Kidney (tissue), 14 donors: Measurements from ENCODE around the gene VPS9D1. TPM values are rescaled to one million over a fixed set of nuclear protein-coding genes. Genes with fewer than 3 reads are reported as not detected.
A peak's percentile ranks its signal among the peaks of the same experiment; 100 is the strongest.
"Not testable (repeated sequence)": the region's sequence is repeated elsewhere in the genome, so short reads cannot be mapped to it uniquely, and the experiment has no call there.

Source experiments
- DNase-seq, 5 donors: peaks; one replicate each; pipeline ENCODE4 v3.0.0-alpha.2; 2013 to 2020
- FAIRE-seq: peaks from 2 replicates; lab custom pipeline; 2012; peaks lifted over from hg19 to GRCh38; lab: Jason Lieb, UNC
- H3K27ac ChIP-seq, 2 donors: one replicate each; pipeline ENCODE4 v1.7.0; 2013; ENCODE audit warnings: low read depth in 2 of 2, low read length in 2 of 2, inconsistent platforms in 1 of 2
- H3K27me3 ChIP-seq: one replicate; pipeline ENCODE4 v1.7.1; 2013; ENCODE audit warnings: low read length, inconsistent platforms; ENCODE audit not compliant: control insufficient read depth, insufficient read depth
- H3K36me3 ChIP-seq, 3 donors: one replicate each; pipeline versions ENCODE4 v1.7.0 to v1.7.1; 2013; ENCODE audit warnings: low read length in 3 of 3, control low read depth in 1 of 3, inconsistent platforms in 1 of 3; ENCODE audit not compliant: insufficient read depth in 3 of 3, control insufficient read depth in 2 of 3
- H3K4me1 ChIP-seq, 3 donors: one replicate each; pipeline versions ENCODE4 v1.7.0 to v1.7.1; 2013; ENCODE audit warnings: low read length in 3 of 3, inconsistent platforms in 1 of 3, low read depth in 1 of 3; ENCODE audit not compliant: control insufficient read depth in 2 of 3, insufficient read depth in 2 of 3
- H3K4me3 ChIP-seq, 3 donors: one replicate each; pipeline versions ENCODE4 v1.7.0 to v1.8.1; 2013; ENCODE audit warnings: low read length in 3 of 3, control low read depth in 1 of 3, inconsistent platforms in 1 of 3
- H3K9ac ChIP-seq, 3 donors: one replicate each; pipeline versions ENCODE4 v1.7.0 to v1.7.1; 2013; ENCODE audit warnings: low read length in 3 of 3, control low read depth in 1 of 3, inconsistent platforms in 1 of 3
- H3K9me3 ChIP-seq, 3 donors: one replicate each; pipeline versions ENCODE4 v1.7.0 to v1.7.1; 2013; ENCODE audit warnings: low read length in 3 of 3, control low read depth in 1 of 3, inconsistent platforms in 1 of 3; ENCODE audit not compliant: control insufficient read depth in 2 of 3, insufficient read depth in 1 of 3
- intact Hi-C: fragments of 100-400 bp; cut with DNase I; formaldehyde crosslinking; loops from one replicate; pipeline ENCODE4 v1.11.1; 2022
- polyA plus RNA-seq: library from polyadenylated mRNA; stranded (reverse); fragments of 350-450 nt; fragmentation: Illumina TruSeq; extraction: RNeasy Lipid Tissue Mini Kit (QIAGEN cat#74804); gene quantifications from one replicate; pipeline ENCODE4 v1.2.3, GENCODE V29; 2014; ENCODE audit warnings: low read depth, low replicate concordance; ENCODE audit not compliant: insufficient read depth
- total RNA-seq: library from RNA; stranded (reverse); fragmentation: NEBNext Ultra II Directional; extraction: Animal tissue kit (Norgen Biotek cat#: 25700); gene quantifications from one replicate; pipeline ENCODE4 v1.2.1, GENCODE V29; 2021
- TF ChIP-seq, protein P1 (sequence below): IDR thresholded peaks from 3 replicates; pipeline ENCODE4 v1.5.1; 2012; ENCODE audit warnings: mild to moderate bottlenecking, moderate library complexity, borderline replicate concordance; ENCODE audit not compliant: insufficient read depth; ENCODE audit errors: extremely low read depth
- donor health status: control.
- donor health status: control.
- donor health status: control.
- donor health status: control.
- donor health status: control.
- donor health status: DM: yes; HTN: yes; CAD: no.
- donor health status: Normal renal cell carcinoma (clear cell type).

Gene VPS9D1
- total and polyA plus RNA-seq, 2 donors from 2014 or later = 18.3 to 24.4 TPM

DNA sequence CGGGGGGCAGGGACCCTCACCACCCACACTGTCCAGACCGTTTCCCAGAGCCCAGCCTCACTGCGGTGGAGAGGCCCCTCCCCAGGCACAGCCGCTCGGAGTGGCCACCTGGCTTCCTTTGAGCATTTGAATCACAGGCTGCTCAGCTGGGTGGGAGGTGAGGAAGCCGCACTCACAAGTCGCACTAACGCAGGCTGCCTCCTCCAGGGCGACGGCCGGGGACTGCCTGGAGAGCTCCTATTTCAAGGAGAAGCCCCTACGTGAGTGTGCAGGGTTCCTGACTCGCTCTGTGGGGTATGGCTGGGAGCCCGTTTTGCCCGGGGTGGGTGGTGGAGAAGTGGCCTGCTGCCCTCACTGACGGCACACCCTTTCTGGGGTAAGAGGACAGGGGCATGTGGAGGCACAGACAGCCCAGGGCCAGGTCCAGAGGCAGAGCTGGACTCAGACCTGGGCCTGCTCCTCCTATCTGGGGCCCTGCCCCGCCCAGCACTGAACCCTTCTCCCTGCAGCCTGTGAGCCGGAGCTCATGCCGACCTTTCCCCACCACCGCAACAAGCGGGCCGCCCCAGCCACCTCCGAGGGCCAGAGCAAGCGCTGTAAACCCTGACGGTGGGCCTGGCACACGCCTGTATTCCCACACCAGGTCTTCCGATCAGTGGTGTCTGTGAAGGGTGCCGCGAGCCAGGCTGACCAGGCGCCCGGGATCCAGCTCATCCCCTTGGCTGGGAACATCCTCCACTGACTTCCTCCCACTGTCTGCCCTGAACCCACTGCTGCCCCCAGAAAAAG is 25.4 kb downstream of the VPS9D1 start:
- Histone ChIP-seq H3K27ac (no peak overlapping the region), H3K9ac (no peak overlapping the region), H3K27me3 (no peaks in the 10 kb centered on the region), H3K36me3 (peaks cover 3 to 32% (median 14%) of the 10 kb centered on the region in 3 donors), H3K9me3 (no peaks in the 10 kb centered on the region), H3K4me3 (no peak overlapping the region), H3K4me1 (peaks cover 0 to 3% (median under 1%) of the 10 kb centered on the region in 3 donors)
- TF ChIP-seq, protein P1, sequence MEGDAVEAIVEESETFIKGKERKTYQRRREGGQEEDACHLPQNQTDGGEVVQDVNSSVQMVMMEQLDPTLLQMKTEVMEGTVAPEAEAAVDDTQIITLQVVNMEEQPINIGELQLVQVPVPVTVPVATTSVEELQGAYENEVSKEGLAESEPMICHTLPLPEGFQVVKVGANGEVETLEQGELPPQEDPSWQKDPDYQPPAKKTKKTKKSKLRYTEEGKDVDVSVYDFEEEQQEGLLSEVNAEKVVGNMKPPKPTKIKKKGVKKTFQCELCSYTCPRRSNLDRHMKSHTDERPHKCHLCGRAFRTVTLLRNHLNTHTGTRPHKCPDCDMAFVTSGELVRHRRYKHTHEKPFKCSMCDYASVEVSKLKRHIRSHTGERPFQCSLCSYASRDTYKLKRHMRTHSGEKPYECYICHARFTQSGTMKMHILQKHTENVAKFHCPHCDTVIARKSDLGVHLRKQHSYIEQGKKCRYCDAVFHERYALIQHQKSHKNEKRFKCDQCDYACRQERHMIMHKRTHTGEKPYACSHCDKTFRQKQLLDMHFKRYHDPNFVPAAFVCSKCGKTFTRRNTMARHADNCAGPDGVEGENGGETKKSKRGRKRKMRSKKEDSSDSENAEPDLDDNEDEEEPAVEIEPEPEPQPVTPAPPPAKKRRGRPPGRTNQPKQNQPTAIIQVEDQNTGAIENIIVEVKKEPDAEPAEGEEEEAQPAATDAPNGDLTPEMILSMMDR = no peak
- intact Hi-C loops = no loop called here
- peak in 2 of 5 donors; percentile 45 to 73 for DNase-seq
- no peak for FAIRE-seq

DNA sequence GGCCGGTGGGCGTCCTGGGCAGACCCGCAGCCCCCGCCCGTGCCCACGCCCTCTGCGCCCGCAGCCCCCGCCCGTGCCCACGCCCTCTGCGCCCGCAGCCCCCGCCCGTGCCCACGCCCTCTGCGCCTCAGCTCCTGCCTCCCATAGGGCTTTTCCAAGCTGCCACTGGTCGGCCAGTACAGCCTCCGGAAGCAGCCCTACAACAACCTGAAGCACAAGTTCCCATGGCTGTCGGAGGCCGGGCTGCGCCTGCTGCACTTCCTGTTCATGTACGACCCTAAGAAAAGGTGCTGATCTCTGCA is 26.0 kb downstream of the VPS9D1 start:
- H3K4me3 ChIP-seq, DNase-seq, H3K4me1 ChIP-seq, H3K27ac ChIP-seq, H3K9ac ChIP-seq, H3K27me3 ChIP-seq, intact Hi-C loops, H3K9me3 ChIP-seq, FAIRE-seq: not testable (repeated sequence)
- peaks cover 3 to 33% (median 18%) of the 10 kb centered on the region in 3 donors for H3K36me3 ChIP-seq

DNA sequence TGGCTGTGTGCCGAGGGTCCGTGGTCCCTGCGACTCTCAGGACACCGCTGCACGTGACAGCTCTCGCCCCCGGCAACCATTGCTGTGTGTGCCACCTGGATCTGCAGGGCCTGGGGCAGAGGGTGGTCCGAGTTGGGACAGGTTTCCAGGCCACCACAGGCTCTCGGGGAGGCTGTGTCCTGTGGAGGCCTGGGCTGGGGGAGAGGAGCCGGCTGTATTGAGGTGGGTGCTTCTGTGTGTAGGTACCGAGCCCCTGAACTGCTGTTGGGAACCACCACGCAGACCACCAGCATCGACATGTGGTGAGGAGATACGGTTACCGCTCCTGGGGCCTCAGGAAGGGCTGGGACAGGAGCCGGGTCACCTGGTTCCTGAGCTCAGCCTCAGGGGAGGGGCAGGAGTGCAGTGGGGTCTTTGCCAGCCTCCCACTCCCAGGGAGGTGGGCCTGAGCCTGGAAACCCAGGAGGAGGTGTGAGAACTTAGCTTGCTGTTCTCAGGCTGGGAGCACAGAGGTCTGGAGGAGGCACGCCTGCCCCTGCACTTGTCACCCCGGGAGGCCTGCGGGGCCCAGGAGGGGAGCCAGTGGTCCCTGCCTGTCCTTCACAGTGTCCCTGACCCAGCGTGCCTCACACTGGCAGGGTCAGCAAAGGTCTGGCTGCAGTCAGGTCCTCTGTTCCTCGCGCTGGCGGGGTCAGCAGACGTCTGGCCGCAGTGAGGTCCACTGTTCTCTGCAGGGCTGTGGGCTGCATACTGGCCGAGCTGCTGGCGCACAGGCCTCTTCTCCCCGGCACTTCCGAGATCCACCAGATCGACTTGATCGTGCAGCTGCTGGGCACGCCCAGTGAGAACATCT is 26.5 kb downstream of the VPS9D1 start:
- DNase-seq (peak in 4 of 5 donors; percentile 9 to 72 (median 38)), FAIRE-seq (no peak)
- no peak overlapping the region for H3K27ac ChIP-seq
- no peaks in the 10 kb centered on the region for H3K27me3 ChIP-seq
- H3K9ac ChIP-seq = no peak overlapping the region
- H3K9me3 ChIP-seq = no peaks in the 10 kb centered on the region
- no peak overlapping the region for H3K4me3 ChIP-seq
- H3K36me3 ChIP-seq = peaks cover 3 to 39% (median 22%) of the 10 kb centered on the region in 3 donors
- TF ChIP-seq, protein P1 = no peak
- intact Hi-C loops = no loop called here
- no peaks in the 10 kb centered on the region for H3K4me1 ChIP-seq

DNA sequence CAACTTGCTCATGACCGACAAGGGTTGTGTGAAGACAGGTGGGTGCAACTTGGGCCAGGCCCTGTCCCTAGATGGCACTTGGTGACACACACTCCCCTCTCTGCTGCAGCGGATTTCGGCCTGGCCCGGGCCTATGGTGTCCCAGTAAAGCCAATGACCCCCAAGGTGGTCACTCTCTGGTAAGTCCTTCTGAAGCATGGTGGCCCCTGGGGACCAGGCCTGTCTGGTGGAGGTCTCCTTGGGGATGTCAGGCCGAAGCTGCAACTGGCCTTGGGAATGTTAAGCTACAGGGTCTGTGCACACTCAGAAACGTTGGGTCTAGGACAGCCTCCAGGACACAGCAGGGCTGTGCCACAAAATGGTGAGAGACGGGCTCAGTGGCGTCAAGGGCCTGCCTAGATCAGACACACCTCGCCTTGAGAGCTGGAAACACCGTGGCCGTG is 27.4 kb downstream of the VPS9D1 start:
- peaks cover 0 to 2% (median 0%) of the 10 kb centered on the region in 3 donors for H3K4me1 ChIP-seq

More for the DNA sequence above, 27.4 kb downstream of the VPS9D1 start:
- H3K9me3 ChIP-seq = no peaks in the 10 kb centered on the region
- no peak overlapping the region for H3K4me3 ChIP-seq
- peaks cover 3 to 40% (median 23%) of the 10 kb centered on the region in 3 donors for H3K36me3 ChIP-seq
- FAIRE-seq (no peak), DNase-seq (peak in 2 of 5 donors; percentile 38 to 62)
- no peak overlapping the region for H3K27ac ChIP-seq
- no peaks in the 10 kb centered on the region for H3K27me3 ChIP-seq
- TF ChIP-seq, protein P1 = no peak
- intact Hi-C loops = no loop called here
- H3K9ac ChIP-seq = no peak overlapping the region
